ENCODE results near the gene CCDC184. TPM values are rescaled to one million over a fixed set of nuclear protein-coding genes. Genes with fewer than 3 reads are reported as not detected.
"Not testable (repeated sequence)": the region's sequence is repeated elsewhere in the genome, so short reads cannot be mapped to it uniquely, and the experiment has no call there.

The CCDC184 gene
- total RNA-seq, 2 experiments from 2014 or later, result 0.33 to 0.36 TPM

DNA sequence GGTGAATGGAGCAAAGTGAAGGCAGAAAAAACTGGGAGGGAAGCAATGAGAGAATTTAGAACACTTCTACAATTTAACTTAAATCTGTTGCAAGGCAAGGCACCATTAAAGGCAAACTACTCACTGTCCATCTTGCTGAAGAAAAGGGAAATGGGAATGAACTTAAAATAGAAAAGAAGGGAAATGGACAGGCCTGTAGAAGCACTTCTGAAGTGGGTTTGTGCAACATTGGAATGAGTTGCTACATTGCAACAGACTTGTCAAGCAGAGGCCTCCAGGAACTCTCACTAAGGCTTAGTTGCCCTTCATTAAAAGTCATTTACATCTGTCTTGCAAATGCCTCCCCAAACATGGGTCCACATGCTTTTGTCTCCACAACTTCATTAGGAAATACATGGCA lies 33.3 kb downstream of the CCDC184 start:
- Mint-ChIP-seq H3K36me3 (no peaks in the 10 kb centered on the region), H3K27ac (no peak overlapping the region), H3K27me3 (peaks cover 15% of the 10 kb centered on the region), H3K4me1 (peaks cover 5% of the 10 kb centered on the region), H3K4me3 (no peak overlapping the region), H3K9me3 (no peaks in the 10 kb centered on the region)
- no peak for DNase-seq

DNA sequence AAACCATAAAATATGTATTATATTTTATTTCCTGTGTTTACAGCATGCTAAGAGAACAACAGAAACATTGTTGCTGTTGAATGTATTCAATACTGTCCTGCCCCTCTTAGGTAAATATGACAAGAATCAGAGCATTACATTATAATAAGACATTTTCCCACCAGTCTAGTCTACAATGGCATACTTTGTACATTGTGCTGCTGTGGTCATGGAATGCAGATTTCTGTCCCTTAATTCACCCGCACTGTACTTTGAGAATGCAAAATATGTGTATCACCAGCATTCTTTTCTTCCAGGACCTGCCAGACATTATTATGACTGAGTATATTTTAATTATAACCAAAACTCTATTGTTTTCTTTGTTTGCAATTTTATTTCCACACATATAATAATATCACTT lies 36.2 kb downstream of the CCDC184 start:
- no peak for DNase-seq

DNA sequence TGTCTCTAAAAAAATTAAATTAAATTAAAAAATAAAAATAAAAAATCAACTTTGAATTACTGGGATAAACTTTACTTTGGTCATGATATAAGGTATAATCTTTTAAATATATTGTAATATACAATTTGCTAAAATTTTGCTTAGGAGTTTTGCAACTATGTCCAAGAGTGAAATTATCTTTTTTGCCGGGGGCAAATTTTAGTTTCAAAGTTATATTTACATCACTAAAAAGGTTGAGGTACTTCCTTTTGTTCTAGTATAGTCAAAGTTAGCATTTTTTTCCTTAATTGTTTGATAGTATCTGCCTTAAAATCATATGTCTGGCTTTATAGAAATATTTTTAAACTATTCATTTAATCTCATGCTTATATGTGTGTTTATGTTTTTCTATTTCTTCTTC lies 37.3 kb downstream of the CCDC184 start:
- H3K9me3 Mint-ChIP-seq, result no peaks in the 10 kb centered on the region
- no peaks in the 10 kb centered on the region for H3K36me3 Mint-ChIP-seq
- H3K4me3 Mint-ChIP-seq, result no peak overlapping the region
- H3K27ac Mint-ChIP-seq, result no peak overlapping the region
- H3K27me3 Mint-ChIP-seq, result peaks cover under 1% of the 10 kb centered on the region
- DNase-seq, result no peak
- no peaks in the 10 kb centered on the region for H3K4me1 Mint-ChIP-seq

More for the DNA sequence above, 36.2 kb downstream of the CCDC184 start:
- Mint-ChIP-seq H3K27ac (no peak overlapping the region), H3K36me3 (no peaks in the 10 kb centered on the region), H3K27me3 (no peaks in the 10 kb centered on the region), H3K9me3 (no peaks in the 10 kb centered on the region), H3K4me1 (no peaks in the 10 kb centered on the region), H3K4me3 (no peak overlapping the region)

GRCh38 chr12:48221645-48222044 lies 38.2 kb downstream of the CCDC184 start:
- H3K27ac Mint-ChIP-seq, result no peak overlapping the region

DNA sequence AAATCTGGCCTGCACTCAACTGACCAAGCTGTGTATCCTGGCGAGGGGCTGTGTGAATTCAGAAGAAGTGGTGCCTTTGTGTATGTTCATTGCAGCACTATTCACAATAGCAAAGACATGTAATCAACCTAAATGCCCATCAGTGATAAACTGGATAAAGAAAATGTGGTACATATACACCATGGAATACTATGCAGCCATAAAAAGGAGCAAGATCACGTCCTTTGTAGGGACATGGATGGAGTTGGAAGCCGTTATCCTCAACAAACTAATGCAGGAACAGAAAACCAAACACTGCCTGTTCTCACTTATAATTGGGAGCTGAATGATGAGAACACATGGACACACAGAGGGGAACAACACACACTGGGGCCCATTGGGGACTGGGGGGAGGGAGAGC lies 41.1 kb downstream of the CCDC184 start:
- DNase-seq, H3K9me3 Mint-ChIP-seq, H3K36me3 Mint-ChIP-seq, H3K27ac Mint-ChIP-seq, H3K4me3 Mint-ChIP-seq, H3K27me3 Mint-ChIP-seq, H3K4me1 Mint-ChIP-seq: not testable (repeated sequence)

More at GRCh38 chr12:48221645-48222044, 38.2 kb downstream of the CCDC184 start:
- no peaks in the 10 kb centered on the region for H3K36me3 Mint-ChIP-seq
- H3K4me3 Mint-ChIP-seq, result no peak overlapping the region
- H3K27me3 Mint-ChIP-seq, result peaks cover 4% of the 10 kb centered on the region
- no peaks in the 10 kb centered on the region for H3K9me3 Mint-ChIP-seq
- no peaks in the 10 kb centered on the region for H3K4me1 Mint-ChIP-seq
- no peak for DNase-seq

DNA sequence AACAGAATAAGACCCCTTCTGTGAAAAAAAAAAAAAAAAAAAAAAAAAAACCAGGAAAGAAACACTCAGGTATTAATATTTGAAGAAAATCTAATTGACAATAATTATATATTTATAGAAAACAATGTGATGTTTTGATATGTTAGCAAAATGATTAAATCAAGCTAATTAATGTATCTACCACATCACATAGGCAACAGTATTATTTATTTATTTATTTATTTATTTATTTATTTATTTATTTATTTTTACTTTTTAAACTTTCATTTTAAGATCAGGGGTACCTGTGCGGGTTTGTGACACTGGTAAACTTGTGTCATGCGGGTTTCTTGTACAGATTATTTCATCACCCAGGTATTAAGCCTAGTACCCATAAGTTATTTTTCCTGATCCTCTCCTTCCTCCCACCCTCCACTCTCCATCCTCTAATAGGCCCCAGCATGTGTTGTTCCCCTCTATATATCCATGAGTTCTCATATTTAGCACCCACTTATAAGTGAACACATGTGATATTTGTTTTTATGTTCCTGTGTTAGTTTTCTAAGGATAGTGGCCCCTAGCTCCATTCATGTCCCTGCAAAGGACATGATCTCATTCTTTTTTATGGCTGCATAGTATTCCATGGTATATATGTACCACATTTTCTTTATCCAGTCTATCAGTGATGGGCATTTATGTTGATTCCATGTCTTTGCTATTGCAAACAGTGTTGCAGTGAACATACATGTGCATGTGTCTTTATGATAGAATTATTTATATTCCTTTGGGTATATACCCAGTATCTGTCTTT lies 47.9 kb downstream of the CCDC184 start:
- not testable (repeated sequence) for H3K27me3 Mint-ChIP-seq, H3K4me3 Mint-ChIP-seq, DNase-seq, H3K4me1 Mint-ChIP-seq, H3K9me3 Mint-ChIP-seq, H3K36me3 Mint-ChIP-seq, H3K27ac Mint-ChIP-seq

Other genes starting within 250 kb of the CCDC184 start
- gene TMEM106C, start 220.0 kb upstream of the CCDC184 start, total RNA-seq, result 100 to 1,000 TPM; 158 to 168 TPM
- gene COL2A1, start 179.2 kb upstream of the CCDC184 start, total RNA-seq, result under 1 TPM in 1 of 2 experiments, not detected in 1; 0.04 TPM
- 10 to 100 TPM; 42.6 to 53.6 TPM for gene SENP1, start 77.6 kb upstream of the CCDC184 start, total RNA-seq
- gene PFKM, start 64.3 kb upstream of the CCDC184 start, total RNA-seq, result 10 to 100 TPM; 65.4 to 67.7 TPM
- gene ASB8, start 26.1 kb upstream of the CCDC184 start, total RNA-seq, result 10 to 100 TPM; 29.9 to 30.3 TPM
- gene OR10AD1, start 19.6 kb downstream of the CCDC184 start, total RNA-seq, result not detected
- gene ZNF641, start 167.3 kb downstream of the CCDC184 start, total RNA-seq, result 1 to 10 TPM; 6.8 to 7.0 TPM